SK-N-SH (cell line): ENCODE data around the gene TANK. TPM values are rescaled to one million over a fixed set of nuclear protein-coding genes. Genes with fewer than 3 reads are reported as not detected.
A peak's percentile ranks its signal among the peaks of the same experiment; 100 is the strongest.

ENCODE experiments used
- CTCF ChIA-PET: fragments of 300-600, 350-600 bp; formaldehyde crosslinking; extraction: SDS; loops from one replicate; lab custom pipeline; 2021; lab: Yijun Ruan, JAX
- POLR2A ChIA-PET: fragments of 350-600 bp; sonication (Branson Sonifier 250); formaldehyde crosslinking; extraction: SDS; loops from one replicate; lab custom pipeline; 2020; ENCODE audit warnings: antibody characterized with exemption, inconsistent platforms; lab: Yijun Ruan, JAX
- DNase-seq: peaks from one replicate; pipeline ENCODE4 v3.0.0; 2012
- H2AFZ ChIP-seq: fragments of 200-600 bp; sonication (generic); 2 replicates; pipeline ENCODE4 v1.8.1; 2016; ENCODE audit warnings: antibody characterized with exemption, mild to moderate bottlenecking, low read depth
- H3F3A ChIP-seq: fragments of 200-600 bp; sonication (generic); replicated peaks from 2 replicates; pipeline ENCODE3; 2016; ENCODE audit warnings: antibody characterized with exemption, mild to moderate bottlenecking; ENCODE audit not compliant: insufficient read depth
- H3K27ac ChIP-seq, 2 experiments: fragments of 200-500 bp in 1 of 2; fragments of 200-600 bp in 1 of 2; sonication (Bioruptor generic) in 1 of 2; sonication (generic), shearing (Covaris generic) in 1 of 2; 2 replicates each; pipeline versions ENCODE4 v1.5.1 to v1.6.1; 2014 to 2016; ENCODE audit warnings: low read depth in 2 of 2, inconsistent platforms in 1 of 2, low read length in 1 of 2, mild to moderate bottlenecking in 1 of 2, mixed read lengths in 1 of 2
- H3K27me3 ChIP-seq: fragments of 200-600 bp; sonication (generic), shearing (Covaris generic); 2 replicates; pipeline ENCODE4 v1.6.1; 2016; ENCODE audit warnings: mixed run types; ENCODE audit not compliant: insufficient read depth
- H3K36me3 ChIP-seq, 2 experiments: fragments of 200-500 bp in 1 of 2; fragments of 200-600 bp in 1 of 2; sonication (Bioruptor generic) in 1 of 2; sonication (generic) in 1 of 2; replicated peaks in 1 of 2; 2 replicates each; pipeline versions ENCODE3 to v1.5.1; 2014 to 2016; ENCODE audit warnings: low read length in 1 of 2, mild to moderate bottlenecking in 1 of 2; ENCODE audit not compliant: insufficient read depth in 2 of 2, control insufficient read depth in 1 of 2
- H3K4me1 ChIP-seq, 2 experiments: fragments of 200-500 bp in 1 of 2; fragments of 200-600 bp in 1 of 2; sonication (Bioruptor generic) in 1 of 2; sonication (generic), shearing (Covaris generic) in 1 of 2; 2 replicates each; pipeline versions ENCODE4 v1.5.1 to v1.6.1; 2014 to 2016; ENCODE audit warnings: low read depth in 1 of 2, low read length in 1 of 2, mixed run types in 1 of 2; ENCODE audit not compliant: insufficient read depth in 2 of 2, control insufficient read depth in 1 of 2
- H3K4me2 ChIP-seq: fragments of 200-600 bp; sonication (generic), shearing (Covaris generic); 2 replicates; pipeline ENCODE4 v1.6.1; 2017; ENCODE audit warnings: mixed run types
- H3K4me3 ChIP-seq, 2 experiments: fragments of 200-500 bp in 1 of 2; fragments of 200-600 bp in 1 of 2; sonication (Bioruptor generic) in 1 of 2; sonication (generic), shearing (Covaris generic) in 1 of 2; 2 replicates each; pipeline versions ENCODE4 v1.5.1 to v1.8.1; 2014 to 2016; ENCODE audit warnings: low read depth in 2 of 2, inconsistent platforms in 1 of 2, low read length in 1 of 2, mild to moderate bottlenecking in 1 of 2, mixed read lengths in 1 of 2, moderate library complexity in 1 of 2
- H3K79me2 ChIP-seq: fragments of 200-600 bp; sonication (generic); 2 replicates; pipeline ENCODE4 v1.8.1; 2017; ENCODE audit warnings: mild to moderate bottlenecking; ENCODE audit not compliant: insufficient read depth
- H3K9ac ChIP-seq: fragments of 200-600 bp; sonication (generic); 2 replicates; pipeline ENCODE4 v1.6.1; 2017; ENCODE audit warnings: mixed run types
- H3K9me2 ChIP-seq: fragments of 200-600 bp; sonication (generic); 2 replicates; pipeline ENCODE4 v1.6.1; 2017; ENCODE audit warnings: mixed run types
- H3K9me3 ChIP-seq: fragments of 200-600 bp; sonication (generic); 2 replicates; pipeline ENCODE4 v1.6.1; 2017; ENCODE audit warnings: mixed run types, mild to moderate bottlenecking, moderate library complexity
- H4K20me1 ChIP-seq: fragments of 200-600 bp; sonication (generic); 2 replicates; pipeline ENCODE4 v1.6.1; 2017; ENCODE audit warnings: mild to moderate bottlenecking, mixed run types; ENCODE audit not compliant: insufficient read depth
- CTCF ChIP-seq: fragments of 200-600 bp; sonication (generic); IDR thresholded peaks from 2 replicates; pipeline ENCODE4 v1.6.1; 2017; ENCODE audit warnings: antibody characterized with exemption, mild to moderate bottlenecking, moderate library complexity
- EZH2phosphoT487 ChIP-seq: fragments of 200-600 bp; sonication (generic); IDR thresholded peaks from 2 replicates; pipeline ENCODE4 v1.6.1; 2017; ENCODE audit warnings: low read depth, mixed run types, mild to moderate bottlenecking, antibody characterized with exemption, moderate library complexity, borderline replicate concordance
- FOXJ3 ChIP-seq: sonication (generic); formaldehyde crosslinking; IDR thresholded peaks from 2 replicates; pipeline ENCODE4 v1.5.1; 2020; ENCODE audit warnings: mild to moderate bottlenecking, missing genetic modification reagents
- GABPA ChIP-seq: IDR thresholded peaks from 2 replicates; pipeline ENCODE4 v1.4.0; 2012; ENCODE audit warnings: low read depth, mild to moderate bottlenecking
- MXI1 ChIP-seq: IDR thresholded peaks from 2 replicates; pipeline ENCODE4 v1.6.1; 2012; ENCODE audit warnings: mild to moderate bottlenecking, low read depth, low read length, improper control_type of control experiment
- NFIC ChIP-seq: IDR thresholded peaks from 2 replicates; pipeline ENCODE4 v1.4.0; 2012; ENCODE audit warnings: borderline replicate concordance
- POLR2AphosphoS5 ChIP-seq: IDR thresholded peaks from 2 replicates; pipeline ENCODE4 v1.6.1; 2012; ENCODE audit warnings: low read depth, low read length
- RAD21 ChIP-seq: IDR thresholded peaks from 2 replicates; pipeline ENCODE4 v1.6.1; 2012; ENCODE audit warnings: mild to moderate bottlenecking, low read length
- RCOR1 ChIP-seq: fragments of 150-350 bp; IDR thresholded peaks from 2 replicates; pipeline ENCODE4 v1.6.1; 2017; ENCODE audit warnings: antibody characterized with exemption, low read length
- RFX5 ChIP-seq: IDR thresholded peaks from 2 replicates; pipeline ENCODE4 v1.6.1; 2012; ENCODE audit warnings: mild to moderate bottlenecking, improper control_type of control experiment, low read length
- SIN3A ChIP-seq: IDR thresholded peaks from 2 replicates; pipeline ENCODE4 v1.6.1; 2012; ENCODE audit warnings: low read depth, mild to moderate bottlenecking, low read length, moderate library complexity, borderline replicate concordance
- SMC3 ChIP-seq: IDR thresholded peaks from 2 replicates; pipeline ENCODE4 v1.6.1; 2012; ENCODE audit warnings: low read depth, low read length, improper control_type of control experiment
- USF1 ChIP-seq: IDR thresholded peaks from 2 replicates; pipeline ENCODE4 v1.4.0; 2012; ENCODE audit warnings: low read depth, borderline replicate concordance
- USF2 ChIP-seq: fragments of 150-350 bp; IDR thresholded peaks from 2 replicates; pipeline ENCODE4 v1.6.1; 2017; ENCODE audit warnings: antibody characterized with exemption, low read length, low read depth, borderline replicate concordance
- WGBS: methylation state at CpG from one replicate; pipeline ENCODE4 v1.1.6; 2017; ENCODE audit warnings: low lambda C conversion rate; 5-methylcytosine and 5-hydroxymethylcytosine counted together
- polyA plus RNA-seq, 3 experiments: library from polyadenylated mRNA; depleted of rRNA; stranded (reverse); fragments of >200 nt; gene quantifications; 2 replicates each; pipeline ENCODE4 v1.2.3, GENCODE V29; 2012
- TF ChIP-seq, protein P1 (sequence below): IDR thresholded peaks from 2 replicates; pipeline ENCODE4 v1.4.0; 2012; ENCODE audit warnings: low read depth, borderline replicate concordance

Gene TANK
- polyA plus RNA-seq, 1 of the 3 experiments (the other 2 are of a cell fraction): 25.7 TPM

- Histone ChIP-seq H3K4me1 (peaks cover 5 to 11% of the 10 kb centered on the region in 2 experiments; a peak in 2 of 4 replicates), H3K9ac (no peak overlapping the region), H3F3A (peaks cover 18% of the 10 kb centered on the region), H3K27me3 (no peaks in the 10 kb centered on the region), H2AFZ (peak overlapping the region; percentile 82), H4K20me1 (no peaks in the 10 kb centered on the region), H3K27ac (no peak overlapping the region), H3K9me2 (no peaks in the 10 kb centered on the region), H3K4me3 (peak overlapping the region; percentile 52 to 59; a peak in 3 of 4 replicates), H3K36me3 (peaks cover 15 to 16% of the 10 kb centered on the region in 2 experiments), H3K79me2 (no peaks in the 10 kb centered on the region), H3K4me2 (peak overlapping the region; percentile 74), H3K9me3 (no peaks in the 10 kb centered on the region)
- peak; percentile 13; the same call in 1 of the 2 replicates for TF ChIP-seq MXI1
- TF ChIP-seq USF2: no peak
- 48% methylated on average over 41 of the region's 49 CpGs for WGBS
- ChIA-PET POLR2A (no interaction called here), CTCF (interaction anchor here (0.6 to 2.0 kb wide), 10 partner anchors 9 to 180 kb away, joined by 3 to 17 read pairs (median 4); no protein-coding TSS in a partner anchor)
- peak; percentile 78 for DNase-seq
These were observed 77.4 kb downstream of the TANK start for GRCh38 chr2:161237392-161238264.

GRCh38 chr2:161238265-161238559 lies 78.0 kb downstream of the TANK start:
- H3F3A ChIP-seq: peaks cover 18% of the 10 kb centered on the region
- H3K36me3 ChIP-seq: peaks cover 15 to 16% of the 10 kb centered on the region in 2 experiments
- H3K79me2 ChIP-seq: no peaks in the 10 kb centered on the region
- H3K4me2 ChIP-seq: peak overlapping the region; percentile 74
- no peaks in the 10 kb centered on the region for H4K20me1 ChIP-seq
- H3K27me3 ChIP-seq: no peaks in the 10 kb centered on the region
- peaks cover 5 to 11% of the 10 kb centered on the region in 2 experiments; a peak in 2 of 4 replicates for H3K4me1 ChIP-seq
- H2AFZ ChIP-seq: peak overlapping the region; percentile 82
- no peak overlapping the region for H3K9ac ChIP-seq
- H3K27ac ChIP-seq: no peak overlapping the region
- ChIA-PET POLR2A (no interaction called here), CTCF (interaction anchor here (1.2 to 2.0 kb wide), 3 partner anchors 12 to 27 kb away, joined by 4 to 17 read pairs (median 7); no protein-coding TSS in a partner anchor)
- no peak for DNase-seq
- no peaks in the 10 kb centered on the region for H3K9me2 ChIP-seq
- H3K9me3 ChIP-seq: no peaks in the 10 kb centered on the region
- peak overlapping the region; percentile 52 to 59 for H3K4me3 ChIP-seq
- TF ChIP-seq POLR2AphosphoS5 (no peak), SIN3A (no peak), EZH2phosphoT487 (no peak), RCOR1 (no peak), CTCF (no peak), SMC3 (no peak), RFX5 (no peak), USF1 (no peak), FOXJ3 (CRISPR knock-in tag) (no peak), GABPA (no peak), RAD21 (no peak), NFIC (no peak)
- TF ChIP-seq, protein P1, sequence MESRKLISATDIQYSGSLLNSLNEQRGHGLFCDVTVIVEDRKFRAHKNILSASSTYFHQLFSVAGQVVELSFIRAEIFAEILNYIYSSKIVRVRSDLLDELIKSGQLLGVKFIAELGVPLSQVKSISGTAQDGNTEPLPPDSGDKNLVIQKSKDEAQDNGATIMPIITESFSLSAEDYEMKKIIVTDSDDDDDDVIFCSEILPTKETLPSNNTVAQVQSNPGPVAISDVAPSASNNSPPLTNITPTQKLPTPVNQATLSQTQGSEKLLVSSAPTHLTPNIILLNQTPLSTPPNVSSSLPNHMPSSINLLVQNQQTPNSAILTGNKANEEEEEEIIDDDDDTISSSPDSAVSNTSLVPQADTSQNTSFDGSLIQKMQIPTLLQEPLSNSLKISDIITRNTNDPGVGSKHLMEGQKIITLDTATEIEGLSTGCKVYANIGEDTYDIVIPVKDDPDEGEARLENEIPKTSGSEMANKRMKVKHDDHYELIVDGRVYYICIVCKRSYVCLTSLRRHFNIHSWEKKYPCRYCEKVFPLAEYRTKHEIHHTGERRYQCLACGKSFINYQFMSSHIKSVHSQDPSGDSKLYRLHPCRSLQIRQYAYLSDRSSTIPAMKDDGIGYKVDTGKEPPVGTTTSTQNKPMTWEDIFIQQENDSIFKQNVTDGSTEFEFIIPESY: no peak
- TF ChIP-seq, all 33 proteins: peak for 0
- WGBS: 14% methylated on average over 16 of the region's 16 CpGs
